Measurements from ENCODE around the gene ANXA7.

Gene ANXA7

DNA sequence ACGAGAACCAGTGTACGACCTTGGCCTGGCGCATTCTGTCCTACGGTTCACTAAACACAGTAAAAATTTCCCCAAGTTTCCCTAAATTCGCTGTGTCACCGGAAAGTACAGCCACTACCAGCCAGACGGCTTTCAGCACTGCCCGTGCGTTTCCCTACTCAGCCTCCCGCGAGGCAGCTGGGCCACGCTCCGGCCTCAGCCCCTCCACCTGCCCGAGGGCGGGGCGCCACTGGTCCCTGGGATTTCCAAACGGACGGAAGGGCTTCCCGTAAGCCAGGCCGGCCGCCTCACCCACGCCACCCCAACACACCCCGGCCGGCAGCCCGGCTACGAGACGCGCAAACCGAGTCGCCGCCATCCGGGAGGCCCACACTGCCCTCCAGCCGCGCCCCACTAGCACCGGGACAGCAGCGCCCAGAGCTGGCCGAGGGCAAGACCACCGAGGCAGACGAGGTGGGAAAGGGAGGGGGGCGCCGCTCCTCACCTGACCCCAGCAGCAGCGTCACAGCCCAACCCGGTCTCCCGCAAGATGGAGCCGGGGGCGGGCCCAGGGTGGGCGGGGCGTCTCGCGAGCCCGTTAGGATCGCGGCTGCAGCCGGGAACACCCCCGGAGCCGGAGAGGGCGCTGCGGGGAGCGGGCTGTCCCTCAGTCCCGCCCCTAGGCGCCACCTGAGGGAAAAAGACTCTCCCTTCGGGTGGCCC is at the start of gene ANXA7:
Gene ANXA7, minus strand, starts transcription at position 531 of the 702 bp plus-strand sequence. CDS start 13,202 bp downstream, outside the sequence.
- peak; percentile 94 for DNase-seq (ENCODE audit: low spot score)

DNA sequence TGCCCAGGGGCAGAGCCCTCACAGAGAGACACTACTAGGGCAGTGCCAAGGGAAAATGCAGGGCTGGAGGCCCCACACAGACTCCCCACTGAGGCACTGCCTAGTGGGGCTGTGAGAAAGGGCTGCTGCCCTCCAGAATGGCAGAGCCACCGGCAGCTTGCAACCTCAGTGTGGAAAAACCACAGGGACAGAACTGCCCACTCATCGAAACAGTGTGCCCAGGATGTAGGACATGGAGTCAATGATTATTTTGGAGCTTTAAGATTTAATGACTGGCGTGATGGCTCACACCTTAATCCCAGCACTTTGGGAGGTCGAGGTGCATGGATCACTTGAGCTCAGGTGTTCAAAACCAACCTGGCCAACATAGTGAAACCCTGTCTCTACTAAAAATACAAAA is 47.0 kb upstream of the ANXA7 start:
- DNase-seq (ENCODE audit: low spot score): no peak

DNA sequence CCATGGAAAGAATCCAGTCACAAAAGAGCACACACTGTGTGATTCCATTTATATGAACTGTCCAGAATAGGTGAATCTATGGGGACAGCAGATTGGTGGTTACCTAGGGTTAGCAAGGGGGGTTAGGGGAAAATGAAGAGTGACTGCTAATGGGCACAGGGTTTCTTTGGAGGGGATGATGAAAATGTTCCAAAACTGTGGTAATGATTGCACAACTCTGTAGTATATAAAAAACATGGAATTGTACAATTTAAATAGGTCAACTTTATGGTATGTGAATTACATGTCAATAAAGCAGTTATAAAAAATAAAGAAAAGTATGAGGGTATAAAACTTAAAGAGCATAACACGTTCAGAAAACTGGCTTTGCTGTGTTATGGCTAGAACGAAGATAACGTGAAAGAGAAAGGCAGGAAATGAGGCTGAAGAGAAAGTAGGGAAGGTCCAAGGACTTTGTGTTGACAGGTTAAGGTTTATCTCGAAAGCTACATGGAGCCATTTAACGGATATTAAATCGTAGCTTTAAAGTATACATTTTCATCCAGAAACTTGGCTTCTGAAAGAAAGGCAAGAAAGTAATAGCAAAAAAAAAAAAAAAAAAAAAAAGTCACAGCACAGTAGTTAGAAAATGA is 45.9 kb upstream of the ANXA7 start:
- DNase-seq (ENCODE audit: low spot score): no peak

DNA sequence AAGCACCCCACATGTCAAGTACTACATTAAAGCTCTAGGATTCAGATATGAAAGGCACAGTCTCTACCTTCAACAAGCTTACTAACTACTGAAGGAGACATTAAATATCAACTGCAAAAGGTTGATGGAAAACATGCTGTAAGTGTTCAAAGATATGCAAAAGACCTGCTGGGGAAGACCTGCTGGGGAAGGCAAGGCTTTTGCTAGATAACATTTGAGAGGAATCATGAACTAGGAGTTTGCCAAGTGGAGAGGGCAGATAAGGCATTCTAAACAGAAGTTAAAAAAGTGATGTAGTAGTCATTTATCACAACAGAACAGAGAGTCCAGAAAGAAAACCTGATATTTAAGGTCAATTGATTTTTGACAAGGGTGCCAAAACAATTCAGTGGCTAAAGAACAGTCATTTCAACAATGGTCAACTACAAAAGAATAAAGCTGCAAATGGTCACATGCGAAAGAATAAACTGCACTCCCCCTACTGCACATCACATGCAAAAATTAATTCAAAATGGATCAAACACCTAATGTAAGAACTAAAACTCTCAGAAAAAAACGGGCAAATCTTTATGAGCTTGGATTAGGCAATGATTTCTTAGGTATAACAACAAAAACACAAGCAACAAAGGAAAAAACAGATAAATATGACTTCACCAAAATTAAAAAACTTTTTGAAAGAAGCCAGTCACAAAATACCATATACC is 42.5 kb upstream of the ANXA7 start:
- DNase-seq (ENCODE audit: low spot score): no peak

DNA sequence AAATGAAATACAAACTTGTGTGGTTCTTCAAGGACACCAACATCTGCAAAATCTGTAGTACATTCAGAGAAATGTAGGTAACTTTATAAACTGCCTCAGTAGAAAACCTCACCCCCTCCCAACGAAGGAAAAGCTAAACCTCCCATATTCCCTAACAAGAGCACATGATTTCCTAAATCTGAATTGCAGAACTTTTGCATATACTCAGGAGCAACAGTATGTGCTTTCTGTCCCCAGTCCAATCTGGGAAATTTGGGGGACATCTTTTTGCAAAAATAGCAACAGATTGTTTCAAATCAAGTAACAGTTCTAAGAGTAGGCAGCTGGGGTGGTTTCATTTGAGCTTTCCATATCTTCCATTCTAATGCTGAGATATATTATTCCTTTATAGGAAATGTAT is 35.3 kb upstream of the ANXA7 start:
- DNase-seq (ENCODE audit: low spot score): no peak

DNA sequence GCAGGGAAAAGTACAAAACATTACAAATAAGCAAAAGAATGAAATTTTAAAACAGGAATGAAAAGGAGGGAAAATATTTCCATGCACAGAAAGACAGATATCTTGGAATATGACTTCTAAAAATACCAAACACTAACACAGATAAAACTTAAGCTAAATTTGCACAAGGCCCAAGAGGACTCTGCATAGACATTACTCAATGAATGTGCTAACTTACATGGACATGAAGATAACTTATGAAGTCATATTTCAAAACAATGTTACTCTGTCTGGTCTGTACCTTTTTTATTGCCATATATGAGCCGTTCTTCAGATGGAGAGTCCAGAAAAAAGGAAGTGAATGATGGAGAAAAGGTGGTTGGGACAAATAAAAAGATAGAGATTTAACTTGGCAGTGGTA is 34.5 kb upstream of the ANXA7 start:
- DNase-seq (ENCODE audit: low spot score): no peak

DNA sequence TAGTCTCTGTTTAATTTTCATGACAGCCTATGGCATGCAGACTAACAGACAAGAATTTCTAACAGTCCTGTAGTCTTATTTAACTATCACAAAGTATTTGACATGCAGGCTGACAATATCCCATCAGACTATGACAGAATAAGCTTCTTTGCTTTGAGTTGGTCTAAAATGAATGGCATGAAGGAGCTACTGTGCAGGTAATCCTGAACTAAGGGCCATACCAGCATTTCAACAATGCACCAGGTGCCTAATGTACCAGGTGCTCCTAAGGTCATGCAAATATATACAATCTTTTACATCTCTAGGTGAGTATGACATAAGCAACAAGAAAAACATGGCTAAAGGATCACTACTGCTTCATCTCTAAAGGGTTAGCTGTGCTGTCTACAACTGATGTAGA is 33.1 kb upstream of the ANXA7 start:
- no peak for DNase-seq (ENCODE audit: low spot score)

DNA sequence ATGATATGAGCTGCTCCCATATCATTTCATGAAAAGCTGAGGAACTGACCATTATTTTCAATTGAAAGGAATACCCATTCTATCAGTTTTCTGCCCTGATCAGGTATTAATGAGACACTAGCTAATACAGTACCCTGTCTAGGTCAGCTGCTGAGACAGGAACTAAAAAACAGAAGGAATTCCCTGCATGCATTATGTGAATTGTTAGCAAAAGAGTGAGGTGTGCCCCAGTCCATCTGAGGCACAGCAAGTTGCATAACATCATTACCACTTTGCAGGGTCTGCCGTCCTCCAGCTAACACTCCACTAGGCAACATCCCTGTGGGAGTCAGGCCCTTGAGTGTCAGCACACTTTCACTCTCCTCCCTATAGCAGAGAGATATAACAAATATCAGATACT is 30.6 kb upstream of the ANXA7 start:
- no peak for DNase-seq (ENCODE audit: low spot score)

DNA sequence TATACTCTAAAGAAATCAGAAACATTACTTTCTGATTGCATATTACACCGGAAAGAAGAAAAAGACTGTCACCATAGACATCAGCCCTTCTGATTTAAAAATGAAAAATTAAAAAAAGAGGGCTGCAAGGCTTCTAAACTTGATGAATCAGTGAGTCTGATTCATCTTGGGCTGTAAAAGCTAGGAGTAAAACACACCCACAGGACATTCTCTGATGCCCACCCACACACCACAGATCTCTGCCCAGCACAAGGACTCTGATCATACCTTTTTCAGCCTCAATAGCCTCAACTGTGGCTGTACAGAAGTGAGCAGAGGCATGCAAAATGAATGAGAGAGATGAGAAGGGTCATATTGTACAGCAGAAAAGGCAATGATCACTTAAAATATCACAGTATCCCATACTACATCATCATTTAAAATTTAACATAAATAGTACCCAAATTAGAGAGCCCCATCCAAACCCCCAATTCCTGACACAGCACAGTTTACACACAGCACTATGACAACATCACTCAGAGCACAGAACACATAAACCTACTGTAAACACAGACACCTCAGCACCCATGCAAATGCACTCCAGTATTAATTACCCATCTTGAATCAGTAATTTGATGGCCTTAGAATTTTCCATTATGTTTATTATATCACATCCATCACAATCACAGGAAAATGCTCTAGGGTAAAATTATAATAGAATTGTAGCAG is 25.9 kb upstream of the ANXA7 start:
- DNase-seq (ENCODE audit: low spot score): no peak

DNA sequence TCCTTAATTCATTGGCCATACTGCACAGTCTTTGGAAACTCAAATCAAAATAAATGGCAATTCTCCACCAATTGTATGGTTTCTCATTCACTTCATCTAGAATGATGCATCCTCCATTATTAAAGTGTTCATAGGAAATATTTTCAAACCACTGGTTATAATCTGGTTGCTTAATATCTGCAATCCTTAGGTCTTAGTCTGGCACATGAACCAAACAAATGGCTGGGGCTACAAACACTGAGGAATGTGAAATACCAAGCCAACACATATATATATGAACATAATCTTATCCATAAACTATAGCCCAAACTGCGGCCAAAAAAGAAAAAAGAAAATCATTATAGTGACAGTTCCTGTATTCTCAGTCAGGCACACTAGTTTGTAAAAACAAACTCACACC is 25.2 kb upstream of the ANXA7 start:
- no peak for DNase-seq (ENCODE audit: low spot score)

DNA sequence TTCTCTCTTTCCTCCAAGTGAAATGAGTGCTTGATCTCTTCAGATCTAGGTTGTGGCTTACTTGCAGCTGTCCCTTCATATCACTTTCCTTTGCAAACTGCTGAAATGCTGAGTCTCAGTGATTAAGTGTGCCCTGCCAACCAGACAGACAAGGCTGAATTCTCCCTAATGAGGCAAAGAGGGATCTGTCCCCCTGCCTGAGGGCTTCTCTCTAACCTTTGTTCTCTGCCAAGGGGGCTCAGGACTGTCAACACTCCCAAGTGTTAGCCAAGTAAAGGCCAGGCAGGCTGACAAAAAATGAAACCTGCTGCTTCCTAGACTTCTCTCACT is 19.6 kb upstream of the ANXA7 start, which contains the start of gene MSS51:
Gene MSS51, minus strand, starts transcription at position 24 of the 330 bp plus-strand sequence. CDS start 5,277 bp downstream, outside the sequence.
- DNase-seq (ENCODE audit: low spot score): no peak

DNA sequence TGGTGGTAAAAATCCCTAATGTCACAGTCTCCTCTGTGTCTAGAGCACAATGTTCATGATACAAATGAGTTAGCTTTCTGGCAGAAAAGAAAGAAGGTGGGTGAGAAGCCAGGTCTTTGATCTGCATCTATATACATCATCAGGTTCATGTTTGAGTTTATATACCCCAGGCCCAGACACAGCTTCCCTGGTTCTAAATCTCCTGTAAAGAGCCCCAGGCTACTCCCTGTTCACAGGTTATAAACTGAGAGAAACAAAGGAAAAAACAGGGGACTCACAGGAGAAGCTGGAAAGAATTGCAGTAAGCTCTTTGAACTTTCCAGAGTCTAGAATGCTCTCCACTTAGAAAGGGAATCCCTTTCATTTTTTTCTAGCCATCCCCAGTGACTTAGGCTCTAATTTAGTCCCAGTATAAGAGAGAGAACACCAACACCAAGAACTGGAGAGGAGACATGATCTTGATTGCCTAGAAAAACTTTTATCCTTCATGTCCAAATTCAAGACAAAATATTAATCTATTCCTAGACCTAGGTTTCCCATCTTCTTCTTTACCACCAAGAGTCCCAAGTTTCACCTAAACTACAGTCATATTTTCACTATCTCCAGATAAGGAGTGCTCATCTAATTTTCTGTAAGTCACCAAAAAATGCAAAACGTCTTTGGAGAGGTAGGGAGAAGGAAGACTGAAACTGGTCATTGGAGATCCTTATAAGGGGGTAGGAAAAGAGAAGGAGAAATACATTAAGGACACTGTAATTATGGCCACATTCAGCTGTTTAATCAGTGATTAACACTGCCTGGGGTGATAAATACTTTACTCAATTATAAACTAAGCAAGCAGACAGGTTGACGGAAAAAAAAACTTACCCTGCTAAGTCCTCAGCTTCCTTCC is 19.0 kb upstream of the ANXA7 start:
- no peak for DNase-seq (ENCODE audit: low spot score)

DNA sequence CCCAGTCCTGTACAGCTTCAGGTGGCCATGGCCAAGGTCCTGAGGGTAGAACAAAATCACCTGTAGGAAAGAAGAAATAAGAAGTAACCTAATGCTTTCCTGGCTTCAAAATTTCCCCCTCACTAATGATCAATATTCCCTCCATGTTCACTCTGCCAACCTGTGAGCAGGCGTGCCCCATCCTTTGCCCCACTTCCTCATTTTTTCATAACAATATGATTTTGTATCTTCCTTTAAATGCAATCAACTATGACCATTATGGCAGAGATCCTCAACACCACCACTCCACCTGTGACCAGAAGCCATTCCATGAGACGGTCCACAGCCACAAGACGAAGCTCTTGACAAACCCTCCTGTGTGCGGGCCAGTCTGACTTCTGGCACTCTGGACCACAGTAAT is 12.5 kb upstream of the ANXA7 start:
- no peak for DNase-seq (ENCODE audit: low spot score)

DNA sequence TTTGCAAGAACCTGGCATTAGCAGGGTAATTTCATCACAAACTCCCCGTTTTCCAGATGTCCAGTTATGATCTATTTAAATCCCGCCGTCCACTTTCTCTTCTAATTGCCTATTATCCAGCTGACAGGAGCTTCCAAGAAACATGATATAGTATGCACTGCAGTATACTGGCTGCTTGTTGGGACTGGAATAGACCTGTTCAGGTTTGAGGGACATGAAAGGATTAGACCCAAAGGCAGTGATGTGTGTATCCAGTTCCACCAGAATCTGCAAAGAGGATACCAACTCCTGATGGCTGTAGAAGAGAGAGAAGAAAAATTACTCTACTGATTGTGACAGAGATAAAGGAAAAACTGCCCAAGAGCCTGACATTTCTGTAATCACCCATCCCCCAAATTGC is 10.6 kb upstream of the ANXA7 start:
- DNase-seq (ENCODE audit: low spot score): no peak

DNA sequence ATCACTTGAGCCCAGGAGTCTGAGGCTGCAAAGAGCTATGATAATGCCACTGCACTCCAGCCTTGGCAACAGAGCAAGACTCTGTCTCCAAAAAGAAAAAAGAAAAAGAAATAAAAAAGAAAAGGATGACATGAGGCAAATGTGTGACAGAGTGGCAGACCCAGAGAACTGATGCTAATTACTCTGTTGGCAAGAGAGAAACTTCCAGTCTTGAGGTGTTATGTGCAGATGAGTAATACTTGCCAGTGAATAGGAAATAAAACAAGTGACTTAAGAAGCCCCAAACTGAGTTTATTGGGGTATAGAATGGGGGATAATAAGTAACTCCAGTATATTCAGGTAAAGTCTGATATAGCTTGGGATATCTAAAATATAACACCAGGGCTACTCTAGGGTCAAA is 9.5 kb upstream of the ANXA7 start:
- no peak for DNase-seq (ENCODE audit: low spot score)

DNA sequence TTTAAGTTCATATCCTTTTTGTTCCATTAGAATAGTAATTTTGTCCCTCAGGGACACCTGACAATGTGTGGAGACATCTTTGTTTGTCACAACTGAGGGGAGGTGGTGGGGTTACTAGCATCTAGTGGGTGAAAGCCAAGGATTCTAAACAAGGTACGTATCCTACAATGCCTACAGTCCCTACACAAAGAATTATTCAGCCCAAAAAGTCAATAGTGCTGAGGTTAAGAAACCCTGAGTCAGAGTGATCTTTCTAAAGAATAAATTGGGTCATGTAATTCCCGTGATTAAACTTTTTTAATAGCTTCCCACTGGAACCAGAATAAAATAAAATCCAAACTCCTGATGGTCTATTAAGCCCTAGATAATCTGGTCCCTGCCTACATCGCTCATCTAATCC is 2.7 kb upstream of the ANXA7 start:
- no peak for DNase-seq (ENCODE audit: low spot score)

DNA sequence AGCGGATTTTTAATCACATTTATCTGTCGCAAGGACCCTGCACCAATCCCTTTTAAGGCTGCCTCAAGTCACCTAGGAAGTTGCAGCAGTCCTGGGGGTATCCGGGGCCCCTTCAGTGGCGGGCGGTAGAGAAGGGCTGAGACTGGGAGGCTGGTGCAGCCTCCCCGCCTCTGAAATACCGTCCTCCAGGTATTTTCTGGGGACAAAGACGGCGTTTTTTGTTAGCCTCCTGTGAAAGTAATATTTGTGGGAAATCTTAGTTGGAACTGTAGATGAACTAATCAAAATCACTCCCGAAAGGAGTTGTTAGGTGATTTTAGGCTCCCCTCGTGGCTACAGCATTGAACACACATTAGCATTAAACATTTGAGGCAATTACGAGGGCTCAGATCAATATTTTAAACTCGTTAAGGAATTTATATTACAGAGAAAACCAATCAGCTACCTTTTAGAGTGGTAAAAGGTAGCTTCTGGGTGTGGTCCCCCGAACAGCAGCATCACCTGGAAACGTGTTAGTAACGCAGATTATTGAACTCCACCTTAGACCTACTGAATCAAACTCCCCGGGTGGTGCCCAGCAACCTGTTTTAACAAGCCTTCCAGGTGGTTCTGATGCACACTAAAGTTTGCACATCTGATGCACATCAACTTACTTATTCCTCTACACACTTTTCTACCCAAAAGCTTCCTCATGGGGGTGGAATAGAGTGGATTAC is 530 bp upstream of the ANXA7 start:
- DNase-seq (ENCODE audit: low spot score): no peak

DNA sequence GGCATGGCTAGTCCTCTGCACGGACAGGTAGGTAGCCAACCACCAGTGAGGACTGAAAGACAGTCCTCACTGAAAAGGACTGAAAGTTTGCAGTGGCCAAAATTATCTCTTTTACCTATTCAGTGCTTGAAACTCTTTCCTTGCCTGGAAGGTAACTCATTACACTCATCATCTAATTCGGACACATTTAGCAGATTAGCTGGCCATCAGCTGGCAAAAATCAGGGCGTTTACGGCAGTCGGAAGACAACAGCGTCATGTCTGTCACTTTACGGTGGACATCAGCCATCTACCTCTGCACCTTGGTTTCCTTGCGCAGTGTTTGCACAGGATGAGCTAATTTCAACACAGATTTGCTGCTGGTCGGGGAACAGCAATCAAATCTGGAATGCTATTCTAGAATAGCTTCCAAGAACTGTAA is 740 bp downstream of the ANXA7 start:
- peak; percentile 49 for DNase-seq (ENCODE audit: low spot score)

DNA sequence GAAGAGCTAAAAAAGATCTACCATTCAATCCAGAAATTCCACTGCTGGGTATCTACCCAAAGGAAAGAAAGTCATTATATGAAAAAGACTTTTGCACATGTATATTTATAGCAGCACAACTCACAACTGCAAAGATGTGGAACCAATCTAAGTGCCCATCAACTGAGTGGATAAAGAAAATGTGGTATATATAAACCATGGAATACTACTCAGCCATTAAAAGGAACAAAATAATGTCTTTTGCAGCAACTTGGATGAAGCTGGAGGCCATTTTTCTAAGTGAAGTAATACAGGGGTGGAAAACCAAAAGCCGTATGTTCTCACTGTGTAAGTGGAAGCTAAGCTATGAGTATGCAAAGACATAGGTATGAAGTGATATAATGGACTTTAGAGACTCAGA is 3.0 kb downstream of the ANXA7 start:
- DNase-seq (ENCODE audit: low spot score): no peak

DNA sequence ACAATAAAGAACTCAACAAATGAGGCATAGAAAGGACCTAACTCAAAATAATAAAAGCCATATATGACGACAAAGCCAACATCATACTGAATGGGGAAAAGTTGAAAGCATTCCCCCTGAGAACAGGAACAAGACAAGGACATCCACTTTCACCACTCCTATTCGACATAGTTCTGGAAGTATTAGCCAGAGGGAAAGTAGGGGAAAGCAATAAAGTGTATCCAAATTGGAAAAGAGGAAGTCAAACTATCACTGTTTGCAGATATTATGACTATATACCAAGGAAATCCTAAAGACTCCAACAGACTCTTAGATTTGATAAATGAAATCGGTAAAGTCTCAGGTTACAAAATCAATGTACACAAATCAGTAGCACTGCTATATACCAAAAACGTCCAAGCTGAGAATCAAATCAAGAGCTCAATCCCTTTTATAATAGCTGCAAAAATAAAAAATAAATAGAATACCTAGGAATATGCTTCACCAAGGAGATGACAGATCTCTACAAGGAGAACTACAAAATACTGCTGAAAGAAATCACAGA is 4.8 kb downstream of the ANXA7 start:
- no peak for DNase-seq (ENCODE audit: low spot score)

DNA sequence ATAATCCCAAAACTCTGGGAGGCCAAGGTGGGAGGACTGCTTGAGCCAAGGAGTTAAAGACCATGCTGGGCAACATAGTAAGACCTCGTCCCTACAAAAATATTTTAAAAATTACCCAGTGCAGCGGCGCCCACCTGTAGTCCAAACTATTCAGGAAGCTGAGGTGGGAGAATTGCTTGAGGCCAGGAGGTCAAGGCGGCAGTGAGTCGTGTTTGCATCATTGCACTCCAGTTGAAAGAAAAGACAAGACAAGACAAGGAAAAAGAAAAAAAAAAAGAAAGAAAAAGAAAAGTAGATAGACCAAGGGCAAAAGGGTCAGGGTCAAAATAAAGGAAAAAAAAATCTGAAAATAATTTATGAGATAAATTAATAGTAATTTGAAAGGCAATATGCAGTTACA is 5.8 kb downstream of the ANXA7 start:
- no peak for DNase-seq (ENCODE audit: low spot score)
